ENCODE measurements around the gene NEK10.

The NEK10 gene

GRCh38 chr3:27138005-27138404 lies 231.2 kb downstream of the NEK10 start:
- no peak for TF ChIP-seq CTCF (conservative IDR thresholded peaks at IDR 0.05)
- peak overlapping the region; percentile 49 for H3K27ac ChIP-seq

- peak; percentile 96 for TF ChIP-seq CTCF (conservative IDR thresholded peaks at IDR 0.05)
- no peak overlapping the region for H3K27ac ChIP-seq
These were observed 234.9 kb downstream of the NEK10 start for GRCh38 chr3:27134171-27134796.

DNA sequence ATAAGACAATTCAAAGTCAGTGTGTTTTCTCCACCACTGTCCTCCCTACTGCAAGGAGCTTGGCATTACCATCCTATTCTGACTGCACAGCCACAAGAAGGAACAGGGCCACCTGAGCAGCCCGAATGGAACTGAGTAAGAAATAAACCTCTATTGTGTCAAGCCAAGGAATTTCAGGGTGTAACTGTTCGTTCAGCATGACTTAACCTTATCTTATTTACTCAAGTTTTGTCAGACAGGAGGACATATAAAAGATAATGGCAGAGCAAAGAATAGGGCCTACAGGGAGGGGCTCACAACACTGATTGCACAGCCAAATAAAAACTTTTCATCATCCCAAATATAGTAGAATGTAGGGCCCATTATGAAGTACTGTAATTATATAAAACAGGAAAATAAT lies 236.1 kb downstream of the NEK10 start:
- H3K27ac ChIP-seq: peak overlapping the region; percentile 7; the same call in 1 of the 2 replicates
- TF ChIP-seq CTCF (conservative IDR thresholded peaks at IDR 0.05): no peak

DNA sequence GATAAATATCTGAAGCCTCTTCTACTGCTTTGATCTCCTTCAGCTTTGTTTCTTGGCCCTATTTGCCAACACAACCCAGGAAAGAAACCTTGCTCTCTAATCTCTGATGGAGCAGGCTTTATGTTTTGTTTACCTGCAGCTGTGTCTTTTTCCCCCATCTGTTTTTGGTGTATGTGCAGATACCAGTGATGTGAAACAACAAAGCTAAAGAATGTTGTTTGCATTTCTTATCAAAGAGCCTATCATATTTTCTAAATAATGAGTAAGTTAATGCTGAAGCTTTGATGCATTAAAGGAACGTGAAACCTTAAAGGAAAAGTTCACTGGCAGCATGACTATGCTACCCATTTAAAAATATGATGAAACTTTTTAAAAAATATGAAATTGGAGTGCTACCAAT lies 238.4 kb downstream of the NEK10 start:
- TF ChIP-seq CTCF (conservative IDR thresholded peaks at IDR 0.05): no peak
- H3K27ac ChIP-seq: peak overlapping the region; percentile 14; the same call in 1 of the 2 replicates

GRCh38 chr3:27127879-27128278 lies 241.3 kb downstream of the NEK10 start:
- H3K27ac ChIP-seq: no peak overlapping the region
- no peak for TF ChIP-seq CTCF (conservative IDR thresholded peaks at IDR 0.05)

DNA sequence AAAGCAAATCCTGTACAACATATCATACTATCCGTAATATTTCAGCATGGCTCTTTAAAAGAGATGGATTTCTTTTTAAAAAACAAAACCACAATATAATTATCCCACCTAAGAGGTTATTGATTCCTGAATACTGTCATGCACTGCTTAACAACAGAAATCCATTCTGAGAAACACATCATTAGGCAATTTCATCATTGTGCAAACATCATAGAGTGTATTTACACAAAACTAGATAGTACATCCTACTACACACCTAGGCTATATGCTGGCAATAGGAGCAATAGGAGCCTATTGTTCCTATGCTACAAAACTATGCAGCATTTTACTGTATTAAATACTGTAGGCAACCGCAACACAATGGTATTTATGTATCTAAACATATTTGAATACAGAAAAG lies 242.0 kb downstream of the NEK10 start:
- TF ChIP-seq CTCF (conservative IDR thresholded peaks at IDR 0.05): no peak

GRCh38 chr3:27125821-27126501 lies 243.2 kb downstream of the NEK10 start:
- H3K27ac ChIP-seq: no peak overlapping the region
- TF ChIP-seq CTCF (conservative IDR thresholded peaks at IDR 0.05): no peak

More for the DNA sequence above, 242.0 kb downstream of the NEK10 start:
- H3K27ac ChIP-seq: no peak overlapping the region

Measured in VCaP (cell line).